ENCODE results near the gene ZNF487.

DNA sequence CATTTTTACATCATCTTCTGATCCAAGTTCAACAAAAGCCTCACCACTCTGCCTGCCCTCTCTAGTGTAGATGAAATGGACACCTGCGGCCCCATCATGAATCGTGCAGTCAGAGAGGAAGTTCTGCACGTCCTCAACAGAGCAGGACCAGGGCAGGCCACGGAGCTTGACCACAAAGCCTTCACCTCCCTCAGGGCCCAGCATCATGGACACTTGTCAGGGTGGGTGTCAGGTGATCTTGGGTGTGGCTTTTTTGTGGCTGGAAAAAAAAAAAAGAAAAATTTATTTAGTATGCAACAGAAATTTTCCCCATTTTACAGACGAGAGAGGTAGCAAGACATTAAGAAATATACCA lies 49.3 kb upstream of the ZNF487 start:
- TF ChIP-seq, protein P1, sequence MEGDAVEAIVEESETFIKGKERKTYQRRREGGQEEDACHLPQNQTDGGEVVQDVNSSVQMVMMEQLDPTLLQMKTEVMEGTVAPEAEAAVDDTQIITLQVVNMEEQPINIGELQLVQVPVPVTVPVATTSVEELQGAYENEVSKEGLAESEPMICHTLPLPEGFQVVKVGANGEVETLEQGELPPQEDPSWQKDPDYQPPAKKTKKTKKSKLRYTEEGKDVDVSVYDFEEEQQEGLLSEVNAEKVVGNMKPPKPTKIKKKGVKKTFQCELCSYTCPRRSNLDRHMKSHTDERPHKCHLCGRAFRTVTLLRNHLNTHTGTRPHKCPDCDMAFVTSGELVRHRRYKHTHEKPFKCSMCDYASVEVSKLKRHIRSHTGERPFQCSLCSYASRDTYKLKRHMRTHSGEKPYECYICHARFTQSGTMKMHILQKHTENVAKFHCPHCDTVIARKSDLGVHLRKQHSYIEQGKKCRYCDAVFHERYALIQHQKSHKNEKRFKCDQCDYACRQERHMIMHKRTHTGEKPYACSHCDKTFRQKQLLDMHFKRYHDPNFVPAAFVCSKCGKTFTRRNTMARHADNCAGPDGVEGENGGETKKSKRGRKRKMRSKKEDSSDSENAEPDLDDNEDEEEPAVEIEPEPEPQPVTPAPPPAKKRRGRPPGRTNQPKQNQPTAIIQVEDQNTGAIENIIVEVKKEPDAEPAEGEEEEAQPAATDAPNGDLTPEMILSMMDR (IDR thresholded peaks at IDR 0.05), result no peak
- TF ChIP-seq POLR2A (IDR thresholded peaks at IDR 0.05), result no peak

Measured in body of pancreas (tissue), 4 donors.